ENCODE measurements around the gene TP53RK.

The TP53RK gene

DNA sequence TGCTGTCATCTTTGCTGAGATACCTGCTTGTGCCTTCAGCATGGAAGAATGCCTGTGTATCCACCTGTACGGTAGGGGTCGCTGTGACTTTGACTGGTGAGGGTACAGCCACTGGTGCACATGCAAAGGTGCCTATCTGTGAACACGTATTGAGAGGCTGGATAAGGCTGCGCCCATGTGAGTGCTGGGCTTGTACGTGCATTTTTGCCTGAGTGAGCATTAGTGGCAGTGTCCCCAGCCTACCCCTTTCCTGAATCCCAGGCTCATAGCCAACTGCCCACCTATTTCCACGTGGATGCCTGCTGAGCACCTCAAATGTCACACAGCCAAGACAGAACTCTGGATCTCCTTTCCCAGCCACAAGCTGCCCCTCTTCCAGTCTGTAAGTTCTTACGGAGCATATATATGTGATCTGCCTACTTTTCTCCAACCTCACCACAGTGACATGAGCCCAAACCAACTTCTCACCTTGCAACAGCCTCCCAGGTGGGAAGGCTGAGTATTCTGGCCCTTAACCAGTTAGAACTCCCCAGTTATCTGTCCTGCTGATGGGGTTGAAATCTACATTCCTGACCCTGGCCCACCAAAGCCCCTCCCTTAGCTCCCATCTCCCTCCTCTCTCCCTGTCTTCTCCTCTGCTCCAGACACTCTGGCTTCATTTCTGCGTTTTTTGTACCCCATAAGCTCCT lies 19.1 kb upstream of the TP53RK start:
- no peak for DNase-seq

DNA sequence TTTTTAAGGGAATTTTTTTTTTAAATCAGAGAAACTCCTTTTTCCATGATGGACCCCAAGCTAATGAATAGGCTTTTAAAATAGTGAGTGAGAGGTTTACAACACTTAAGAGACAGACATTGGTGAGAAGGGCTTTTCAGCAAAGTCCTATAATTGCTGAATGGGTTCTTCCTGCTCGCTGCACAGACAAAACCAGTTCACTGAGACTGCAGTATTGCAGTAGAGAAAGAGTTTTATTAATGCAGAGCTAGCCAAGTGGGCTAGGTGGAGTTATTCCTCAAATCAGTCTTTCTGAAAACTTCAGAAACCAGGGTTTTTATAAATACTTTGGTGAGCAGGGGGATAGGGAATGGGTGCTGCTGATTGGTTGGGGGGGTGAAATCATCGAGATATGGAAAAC lies 17.0 kb upstream of the TP53RK start:
- no peak for DNase-seq

DNA sequence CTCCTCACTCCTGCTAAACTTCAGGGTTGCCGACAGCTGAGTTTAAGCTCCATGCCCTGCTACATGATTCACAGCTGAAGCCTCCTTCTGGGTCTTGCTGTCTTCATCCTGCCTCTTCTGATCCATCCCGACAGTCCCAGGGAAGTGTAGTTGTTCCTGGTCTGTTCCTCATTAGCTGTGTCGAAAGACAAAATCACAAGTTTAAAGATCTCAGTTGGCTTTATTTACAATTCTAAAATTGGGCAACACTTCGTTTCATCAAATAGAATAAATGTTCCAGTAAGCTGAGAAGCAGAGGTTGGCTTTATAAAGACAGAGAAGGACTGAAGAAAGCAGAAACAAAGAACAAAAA lies 16.1 kb upstream of the TP53RK start:
- no peak for DNase-seq

DNA sequence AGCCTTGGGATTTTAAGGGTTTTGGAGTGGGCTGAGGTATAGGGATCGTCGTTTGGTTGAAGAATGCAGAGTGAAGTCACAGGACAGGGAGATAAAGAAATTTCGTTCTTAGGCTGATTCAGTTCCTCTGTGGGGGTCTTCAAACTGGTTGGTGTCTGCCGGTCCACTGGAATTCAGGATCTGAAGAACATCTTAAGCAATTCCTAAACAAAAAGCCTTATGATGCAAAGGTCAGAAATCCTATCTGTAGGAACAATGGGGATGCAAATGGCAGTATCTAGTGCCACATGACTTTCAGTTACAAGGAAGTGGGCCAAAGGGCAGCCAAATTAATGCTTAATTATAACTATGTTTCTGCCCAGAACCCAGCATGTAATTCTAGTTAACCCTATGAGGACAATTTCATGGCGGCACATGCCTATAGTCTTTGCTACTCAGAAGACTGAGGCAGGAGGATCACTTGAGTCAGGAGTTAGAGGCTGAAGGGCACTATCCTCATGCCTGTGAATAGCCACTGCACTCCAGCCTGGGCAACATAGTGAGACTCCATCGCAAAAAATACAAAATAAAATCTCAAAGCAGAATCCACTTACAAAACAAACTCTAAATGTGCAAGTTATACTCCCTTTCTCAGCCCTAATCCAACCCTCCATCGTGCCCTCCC lies 15.6 kb upstream of the TP53RK start:
- no peak for DNase-seq

DNA sequence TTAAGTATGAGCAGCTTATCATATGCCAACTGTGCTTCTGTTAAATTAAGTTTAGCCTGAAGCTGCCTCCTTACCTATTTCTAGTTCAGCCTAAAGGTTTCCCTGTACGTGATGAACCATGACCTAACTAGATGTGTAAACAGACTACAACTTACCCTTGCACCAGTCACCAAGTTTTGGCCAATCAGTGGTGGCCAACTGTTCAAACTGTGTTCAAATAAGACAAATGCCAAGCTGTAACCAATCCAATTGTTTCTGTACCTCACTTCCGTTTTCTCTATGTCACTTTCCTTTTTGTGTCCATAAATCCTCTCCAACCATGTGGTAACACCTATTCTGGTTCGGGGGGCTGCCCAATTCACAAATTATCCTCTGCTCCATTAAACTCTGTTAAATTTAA lies 14.2 kb upstream of the TP53RK start:
- no peak for DNase-seq

DNA sequence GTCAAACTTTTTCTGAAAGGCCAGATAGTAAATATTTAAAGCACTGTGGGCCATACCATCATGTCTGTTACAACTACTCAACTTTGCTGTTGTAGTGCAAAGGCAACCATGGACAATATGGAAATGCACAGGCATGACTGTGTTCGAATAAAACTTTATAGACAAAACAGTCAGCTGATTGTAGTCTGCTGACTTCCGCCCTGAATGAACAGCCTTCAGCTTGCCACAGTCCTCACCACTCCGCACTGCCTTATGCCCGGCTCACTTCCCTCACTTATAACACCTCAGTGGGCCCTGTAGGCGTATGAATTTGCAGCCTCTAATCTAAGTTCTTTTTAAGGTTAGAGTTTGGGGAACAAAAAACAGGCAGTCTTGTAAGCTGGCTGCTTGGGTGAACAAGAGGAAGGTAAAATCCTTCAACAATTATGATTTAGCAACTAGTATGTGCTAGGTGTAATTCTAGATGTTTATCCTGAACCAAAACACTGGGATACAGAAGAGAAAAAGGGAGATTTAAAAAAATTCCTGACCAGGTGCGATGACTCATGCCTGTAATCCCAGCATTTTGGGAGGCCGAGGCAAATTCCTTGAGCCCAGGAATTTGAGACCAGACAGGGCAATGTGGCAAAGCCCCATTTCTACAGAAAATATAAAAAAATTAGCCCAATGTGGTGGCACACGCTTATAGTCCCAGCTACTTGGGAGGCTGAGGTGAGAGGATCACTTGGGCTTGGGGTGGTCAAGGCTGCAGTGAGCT lies 13.4 kb upstream of the TP53RK start:
- no peak for DNase-seq

DNA sequence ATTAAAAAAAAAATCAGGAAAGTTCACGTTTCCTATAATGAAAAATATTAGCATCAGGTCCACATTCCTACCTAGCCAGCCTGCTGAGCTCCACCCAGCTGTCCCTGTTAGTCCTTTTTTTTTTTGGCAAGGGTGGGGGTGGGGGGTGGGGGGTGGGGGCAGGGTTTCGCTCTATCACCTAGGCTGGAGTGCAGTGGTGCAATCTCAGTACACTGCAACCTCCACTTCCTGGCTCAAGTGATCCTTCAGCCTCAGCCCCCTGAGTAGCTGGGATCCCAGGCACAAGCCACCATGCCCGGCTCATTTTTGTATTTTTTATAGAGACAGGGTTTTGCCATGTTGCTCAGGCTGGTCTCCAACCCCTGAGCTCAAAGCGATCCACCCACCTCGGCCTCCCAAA lies 12.7 kb upstream of the TP53RK start:
- no peak for DNase-seq

DNA sequence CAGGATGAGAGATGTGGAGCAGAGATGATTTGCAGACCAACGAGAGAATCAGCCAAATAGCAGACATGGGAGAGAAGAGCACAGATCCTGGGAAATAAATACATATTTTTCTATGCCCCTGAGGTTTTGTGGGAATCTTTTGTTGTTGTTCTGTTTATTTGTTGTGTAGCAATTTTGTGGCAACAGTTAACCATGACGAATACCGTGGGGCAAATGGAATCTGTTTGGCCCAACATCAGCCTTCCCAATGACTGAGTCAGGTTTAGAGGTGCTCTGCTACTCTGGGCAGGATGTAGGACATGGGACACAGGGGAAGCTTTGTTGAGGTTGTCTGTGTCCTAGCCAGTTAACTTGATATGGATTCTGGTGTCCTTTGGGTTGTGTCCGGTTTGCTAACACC lies 12.3 kb upstream of the TP53RK start:
- no peak for DNase-seq

DNA sequence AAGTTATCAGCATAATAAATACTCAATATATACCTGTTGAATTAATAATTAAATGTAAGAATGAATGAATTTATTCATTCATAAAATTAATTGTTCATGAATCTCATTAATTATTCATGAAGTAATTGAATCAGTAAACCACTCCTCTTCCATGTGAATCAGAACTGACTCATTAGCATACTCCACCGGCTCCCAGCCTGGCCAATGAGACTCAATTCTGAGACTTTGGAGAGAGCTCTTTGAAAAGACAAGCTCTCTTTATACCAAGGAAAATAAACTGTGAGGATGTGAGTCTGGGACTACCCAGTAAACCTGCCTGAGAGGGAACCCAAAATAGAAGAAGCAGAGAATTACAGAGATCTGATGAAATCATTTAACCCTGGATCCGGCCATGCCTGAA lies 11.8 kb upstream of the TP53RK start:
- no peak for DNase-seq

DNA sequence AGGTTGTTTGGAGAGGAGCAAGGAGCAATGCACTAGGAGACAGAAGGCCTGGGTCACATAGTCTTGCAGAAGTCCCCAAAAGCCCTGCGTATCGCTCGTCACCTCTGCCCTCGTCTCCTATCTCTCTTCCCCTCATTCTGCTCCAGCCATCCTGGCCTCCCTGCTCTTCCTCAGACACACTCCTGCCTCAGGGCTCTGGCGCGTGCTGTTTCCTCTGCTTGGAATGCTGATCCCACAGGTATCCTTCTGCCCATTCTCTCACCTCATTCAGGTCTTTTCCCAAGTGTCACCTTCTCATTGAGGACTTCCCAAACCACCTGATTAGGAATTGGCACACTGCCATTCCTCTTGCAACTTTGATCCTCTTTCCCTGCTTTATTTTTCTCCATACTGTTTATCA lies 11.2 kb upstream of the TP53RK start:
- DNase-seq = no peak

DNA sequence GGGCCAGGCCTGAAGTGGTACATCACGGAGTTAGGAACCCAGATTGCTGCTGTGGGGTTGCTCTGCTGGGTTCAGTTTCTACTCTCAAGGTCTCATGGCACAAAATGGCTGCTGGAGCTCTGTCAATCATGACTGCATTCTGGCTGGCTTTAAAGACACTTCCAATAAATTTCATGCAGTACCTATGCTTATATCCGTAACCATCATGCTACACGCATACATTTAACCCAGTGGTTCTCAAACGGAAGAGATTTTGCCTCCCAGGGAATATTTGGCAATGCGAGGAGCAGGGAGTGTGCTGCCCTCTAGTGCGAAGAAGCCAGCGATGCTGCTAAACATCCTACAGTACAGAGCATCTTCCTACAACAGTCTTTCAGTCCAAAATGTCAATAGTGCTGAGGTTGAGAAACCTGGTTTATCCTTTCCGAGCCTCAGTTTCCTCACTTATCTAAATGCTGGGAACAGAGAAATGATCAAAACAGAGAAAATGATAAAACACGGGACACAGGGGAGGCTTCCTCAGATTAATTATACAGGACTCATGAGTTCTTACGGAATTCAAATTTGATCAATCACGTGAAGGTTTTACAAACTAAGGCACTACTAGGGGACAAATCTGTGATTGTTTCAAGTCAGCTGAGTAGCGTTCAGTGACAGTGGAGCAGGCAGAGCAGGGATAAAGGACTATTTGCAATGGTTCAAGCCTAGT lies 10.6 kb upstream of the TP53RK start:
- DNase-seq = no peak

DNA sequence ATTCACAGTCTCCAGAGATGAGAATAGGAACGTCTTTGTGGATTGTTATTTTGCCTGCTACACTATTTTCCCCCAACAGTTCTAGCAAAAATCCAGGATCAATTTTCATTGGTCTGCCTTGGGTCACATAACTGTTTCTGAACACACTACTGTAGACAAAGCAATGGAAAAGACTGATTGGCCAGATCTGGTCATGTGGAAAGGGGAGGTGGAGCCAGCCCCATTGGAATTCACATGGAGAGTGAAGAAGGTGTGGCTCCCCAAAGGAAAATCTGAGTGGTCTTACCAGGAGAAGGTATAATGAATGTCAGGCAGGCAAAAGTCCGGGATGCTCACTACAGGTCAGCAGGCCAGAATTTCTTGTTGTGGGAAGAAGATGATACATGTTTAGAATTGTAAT lies 9.5 kb upstream of the TP53RK start:
- no peak for DNase-seq

DNA sequence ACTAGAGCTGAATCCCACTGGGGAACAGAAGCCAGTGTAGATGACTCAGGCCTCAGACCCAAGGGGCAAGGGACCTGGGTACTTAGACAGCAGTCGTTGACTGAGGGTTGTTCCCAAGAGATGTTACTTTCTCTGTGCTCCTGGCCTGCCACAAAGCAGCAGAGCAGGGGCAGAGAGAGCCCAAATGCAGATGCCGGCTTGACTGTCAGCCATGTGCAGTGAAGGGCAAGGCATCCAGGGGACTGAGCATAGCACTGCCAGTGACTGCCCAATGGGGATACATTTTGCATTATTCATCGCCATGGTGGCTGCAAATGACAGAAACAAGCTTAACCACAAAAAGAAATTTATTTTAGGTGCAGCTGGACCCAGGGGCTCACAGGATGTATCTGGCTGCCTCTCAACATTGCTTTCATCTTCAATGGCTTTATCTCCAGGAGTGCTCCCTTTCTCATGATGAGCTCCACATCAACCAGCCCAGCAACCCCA lies 7.6 kb upstream of the TP53RK start:
- DNase-seq = no peak

DNA sequence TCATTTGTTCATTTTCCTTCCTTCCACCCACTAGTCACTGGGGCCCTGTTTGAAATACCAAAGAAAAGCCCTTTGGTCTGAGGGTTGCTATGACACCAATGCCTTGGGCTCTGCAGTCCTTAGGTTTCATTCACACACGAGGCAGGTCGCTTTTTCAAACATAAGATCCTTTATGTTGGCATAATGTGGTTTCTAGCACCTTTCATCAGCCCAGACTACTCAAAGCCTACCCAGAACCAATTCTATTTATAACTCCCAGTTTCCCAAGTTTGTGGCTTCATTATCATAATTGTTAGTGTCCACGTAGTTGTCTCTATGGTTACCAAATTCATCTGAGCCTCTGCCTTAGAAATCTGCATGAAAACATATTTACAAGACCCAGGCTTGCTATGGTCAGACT lies 6.6 kb upstream of the TP53RK start:
- peak in 2 of 58 donors; percentile 41 to 63 for DNase-seq

DNA sequence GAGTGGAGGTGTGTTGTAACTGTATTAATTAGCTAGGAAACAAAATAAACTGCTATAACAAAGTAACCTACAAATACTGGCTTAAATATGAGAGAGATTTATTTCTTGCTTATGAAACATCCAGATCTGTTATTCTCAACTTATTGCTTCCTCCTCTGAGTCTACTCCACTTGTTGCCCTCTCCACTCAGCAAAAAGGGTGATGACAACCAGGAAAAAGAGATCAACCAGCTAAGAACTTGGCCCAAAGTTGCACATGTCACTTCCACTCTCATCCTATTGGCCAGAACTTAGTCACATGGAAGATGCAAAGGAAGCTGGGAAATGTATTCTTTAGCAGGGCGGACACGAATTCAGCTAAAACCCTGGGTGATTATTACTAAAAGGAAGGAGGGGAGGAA lies 5.2 kb upstream of the TP53RK start:
- DNase-seq = peak in 6 of 58 donors; percentile 0 to 38 (median 11)

DNA sequence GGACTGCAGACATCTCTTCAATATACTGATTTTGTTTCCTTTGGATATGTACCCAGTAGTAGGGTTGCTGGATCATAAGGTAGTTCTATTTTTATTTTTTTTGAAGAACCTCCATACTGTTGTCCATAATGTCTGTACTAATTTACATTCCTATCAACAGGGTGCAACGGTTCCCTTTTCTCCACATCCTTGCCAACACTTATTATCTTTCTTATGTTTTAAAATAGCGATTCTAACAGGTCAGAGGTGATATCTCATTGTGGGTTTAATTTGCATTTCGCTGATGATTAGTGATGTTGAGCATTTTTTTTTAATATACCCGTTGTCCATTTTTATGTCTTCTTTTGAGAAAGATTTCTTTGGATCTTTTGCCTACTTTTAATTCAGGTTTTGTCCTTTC lies 2.0 kb upstream of the TP53RK start:
- DNase-seq = no peak

DNA sequence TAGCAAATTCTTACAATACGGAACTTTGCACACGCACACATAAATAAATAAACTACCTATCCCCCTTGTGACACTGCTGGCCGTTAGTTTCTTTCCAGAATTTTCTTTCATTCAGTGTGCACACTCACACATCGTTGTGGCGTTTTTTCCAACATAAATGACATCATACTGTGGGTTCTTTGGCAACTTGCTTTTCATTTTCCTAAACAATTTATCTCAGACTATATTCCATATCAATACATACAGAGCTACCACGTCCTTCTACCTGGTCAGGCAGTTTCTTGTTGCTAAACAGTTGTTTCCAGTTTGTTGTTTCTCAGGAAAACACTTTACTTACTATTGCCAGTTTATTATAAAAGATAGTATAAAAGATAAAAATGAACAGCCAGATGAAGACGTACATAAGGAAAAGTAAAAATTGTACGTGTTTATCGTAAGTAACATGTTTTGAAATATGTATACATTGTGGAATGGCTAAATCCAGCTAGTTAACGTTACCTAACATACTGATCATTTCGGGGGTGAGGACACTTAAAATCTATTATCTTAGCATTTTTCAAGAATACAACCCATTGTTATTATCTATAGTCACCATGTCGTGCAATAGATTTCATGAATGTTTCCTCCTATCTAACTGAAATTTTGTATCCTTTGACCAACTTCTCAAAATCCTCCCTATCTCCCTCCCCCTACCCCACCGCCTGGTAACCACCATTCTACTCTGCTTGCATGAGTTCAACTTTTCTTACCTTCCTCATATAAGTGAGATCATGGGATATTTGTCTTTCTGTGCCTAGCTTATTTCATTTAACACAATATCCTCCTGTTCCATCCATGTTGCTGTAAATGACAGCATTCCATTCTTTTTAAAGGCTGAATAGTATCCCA lies 1.2 kb upstream of the TP53RK start:
- DNase-seq = no peak

DNA sequence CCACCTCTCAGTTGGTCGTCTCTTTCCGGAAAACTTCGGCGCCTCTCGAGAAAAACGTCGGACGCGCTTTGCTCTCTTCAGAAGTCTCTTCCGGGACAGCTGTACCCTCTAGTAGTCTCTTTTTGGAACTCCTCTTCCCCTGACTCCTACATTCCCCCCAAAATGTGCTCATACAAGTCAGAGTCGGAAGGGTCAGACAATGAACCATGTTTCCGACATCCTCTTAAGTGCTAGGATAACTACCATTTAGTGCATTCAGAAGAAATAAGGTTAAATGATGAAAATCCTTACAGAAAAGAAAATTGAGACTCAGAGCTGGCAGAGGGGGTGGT lies 476 bp upstream of the TP53RK start:
- no peak for DNase-seq

DNA sequence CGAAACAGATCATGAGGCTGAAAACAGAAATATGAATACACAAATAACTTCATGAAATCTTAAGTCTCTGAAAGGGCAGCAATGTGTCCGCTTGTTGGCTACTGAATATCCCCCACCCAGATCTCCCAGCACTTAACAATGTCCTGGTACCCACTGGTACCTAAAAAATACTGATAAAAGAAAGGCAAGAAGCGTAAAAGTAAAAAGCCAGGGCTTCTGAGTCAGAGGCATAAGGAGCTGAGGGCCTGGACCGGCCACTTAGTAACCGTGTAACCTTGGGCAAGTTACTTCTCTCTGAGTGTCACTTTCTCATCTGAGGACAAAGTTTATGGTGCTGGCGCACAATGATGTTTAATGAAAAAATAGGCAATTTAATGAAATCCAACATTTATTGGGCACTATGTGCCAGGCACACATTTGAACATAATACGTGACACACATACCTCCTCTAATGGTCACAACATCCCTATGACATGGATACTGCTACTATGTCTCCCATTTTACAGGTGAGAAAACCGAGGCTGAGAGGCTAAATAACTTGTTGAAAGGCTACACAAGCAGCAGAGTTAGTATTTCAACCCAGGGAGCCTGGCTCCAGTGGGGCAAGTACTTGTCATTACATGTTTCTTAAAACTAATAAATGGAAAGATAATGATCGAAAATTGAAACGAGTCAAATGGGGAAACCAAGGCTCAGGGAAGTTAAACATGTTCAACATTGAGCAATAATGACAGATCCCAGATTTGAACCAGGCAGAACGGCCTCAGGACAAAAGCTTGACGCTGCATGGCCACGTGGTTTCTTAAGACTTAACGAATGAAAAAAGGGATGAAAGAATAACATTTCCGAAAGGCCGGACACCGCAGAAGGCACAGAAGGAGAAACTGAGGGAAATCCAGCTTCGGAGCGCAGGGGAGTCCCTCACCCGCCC lies 828 bp downstream of the TP53RK start:
- DNase-seq = peak in 4 of 58 donors; percentile 53 to 62 (median 57)

Data from anterior cingulate cortex (tissue), 58 donors.